Left ventricle myocardium inferior (tissue), 1 donor: Measurements from ENCODE around the gene KIF13A. TPM values are rescaled to one million over a fixed set of nuclear protein-coding genes. Genes with fewer than 3 reads are reported as not detected.

ENCODE experiments used
- DNase-seq: peaks from one replicate; pipeline ENCODE4 v3.0.0-alpha.2; 2020
- H3K27ac ChIP-seq: fragments of 200-600 bp; replicated peaks from 2 replicates; pipeline ENCODE4 v1.8.0; 2021
- H3K27me3 ChIP-seq: fragments of 200-600 bp; 2 replicates; pipeline ENCODE4 v1.8.0; 2021; ENCODE audit warnings: low read depth
- H3K36me3 ChIP-seq: fragments of 200-600 bp; 2 replicates; pipeline ENCODE4 v1.8.0; 2021
- H3K4me1 ChIP-seq: fragments of 200-600 bp; 2 replicates; pipeline ENCODE4 v1.8.0; 2021
- H3K4me3 ChIP-seq: fragments of 200-600 bp; 2 replicates; pipeline ENCODE4 v1.8.0; 2021; ENCODE audit warnings: mild to moderate bottlenecking, moderate library complexity
- H3K9me3 ChIP-seq: fragments of 200-600 bp; replicated peaks from 2 replicates; pipeline ENCODE4 v1.8.0; 2021
- CTCF ChIP-seq: fragments of 200-600 bp; IDR thresholded peaks from 2 replicates; pipeline ENCODE4 v1.8.0; 2021; ENCODE audit warnings: antibody characterized with exemption, mild to moderate bottlenecking, borderline replicate concordance
- intact Hi-C: fragments of 100-400 bp; cut with micrococcal nuclease; formaldehyde crosslinking; loops from one replicate; pipeline ENCODE4 v1.11.0; 2022
- total RNA-seq: library from RNA; stranded (reverse); fragmentation: NEBNext Ultra II Directional; extraction: Animal tissue kit (Norgen Biotek cat#: 25700); gene quantifications from one replicate; pipeline ENCODE4 v1.2.1, GENCODE V29; 2021
- donor health status: DM: no; HTN: yes; CAD: no; lungs with severe emphysema.

The KIF13A gene
- total RNA-seq, 1 donor from 2014 or later: 85.7 TPM

GRCh38 chr6:17928514-17929430 is 58.7 kb downstream of the KIF13A start:
- intact Hi-C loops: no loop called here
- Histone ChIP-seq H3K27ac (peak overlapping the region; percentile 84), H3K27me3 (no peaks in the 10 kb centered on the region), H3K36me3 (no peaks in the 10 kb centered on the region), H3K4me3 (peak overlapping the region; percentile 4), H3K4me1 (peaks cover 97% of the 10 kb centered on the region), H3K9me3 (no peaks in the 10 kb centered on the region)
- DNase-seq: no peak
- no peak for TF ChIP-seq CTCF

- intact Hi-C loops: no loop called here
- peak overlapping the region; percentile 4 for H3K4me3 ChIP-seq
- H3K9me3 ChIP-seq: no peaks in the 10 kb centered on the region
- peak overlapping the region; percentile 84 for H3K27ac ChIP-seq
- H3K36me3 ChIP-seq: no peaks in the 10 kb centered on the region
- TF ChIP-seq CTCF: peak; percentile 12
- DNase-seq: peak; percentile 54
- peaks cover 97% of the 10 kb centered on the region for H3K4me1 ChIP-seq
- H3K27me3 ChIP-seq: no peaks in the 10 kb centered on the region
Measured at GRCh38 chr6:17927705-17928104, 59.7 kb downstream of the KIF13A start.

- Histone ChIP-seq H3K4me3 (no peak overlapping the region), H3K9me3 (no peaks in the 10 kb centered on the region), H3K27ac (peak overlapping the region; percentile 73), H3K36me3 (no peaks in the 10 kb centered on the region), H3K27me3 (no peaks in the 10 kb centered on the region), H3K4me1 (peaks cover 97% of the 10 kb centered on the region)
- intact Hi-C loops: no loop called here
- DNase-seq: no peak
- no peak for TF ChIP-seq CTCF
Measured at GRCh38 chr6:17923401-17923863, 64.0 kb downstream of the KIF13A start.

GRCh38 chr6:17921454-17921853 is 66.0 kb downstream of the KIF13A start:
- DNase-seq: no peak
- Histone ChIP-seq H3K27me3 (no peaks in the 10 kb centered on the region), H3K36me3 (no peaks in the 10 kb centered on the region), H3K4me1 (peaks cover 98% of the 10 kb centered on the region), H3K4me3 (no peak overlapping the region), H3K27ac (peak overlapping the region; percentile 73), H3K9me3 (no peaks in the 10 kb centered on the region)
- intact Hi-C loops: no loop called here
- TF ChIP-seq CTCF: no peak

- peak; percentile 42 for DNase-seq
- TF ChIP-seq CTCF: no peak
- H3K27ac ChIP-seq: peak overlapping the region; percentile 73
- peaks cover 98% of the 10 kb centered on the region for H3K4me1 ChIP-seq
- H3K9me3 ChIP-seq: no peaks in the 10 kb centered on the region
- no peaks in the 10 kb centered on the region for H3K36me3 ChIP-seq
- no peak overlapping the region for H3K4me3 ChIP-seq
- intact Hi-C loops: no loop called here
- no peaks in the 10 kb centered on the region for H3K27me3 ChIP-seq
Measured at GRCh38 chr6:17919496-17919895, 67.9 kb downstream of the KIF13A start.
